HG03354 (cell line): ENCODE measurements around the gene OSBPL5.
"Not testable (repeated sequence)": the region's sequence is repeated elsewhere in the genome, so short reads cannot be mapped to it uniquely, and the experiment has no call there.

ENCODE experiments used
- ATAC-seq: cut with Tn5 transposase; IDR thresholded peaks from one replicate; pipeline ENCODE4 v1.9.1; 2021; ENCODE audit warnings: mild to moderate bottlenecking; ENCODE audit not compliant: unreplicated experiment, poor library complexity, severe bottlenecking

OSBPL5 gene

GRCh38 chr11:3064709-3065108, 100.4 kb downstream of the OSBPL5 start:
- ATAC-seq = not testable (repeated sequence)

- ATAC-seq = not testable (repeated sequence)
Observed at GRCh38 chr11:3063876-3064275, 101.2 kb downstream of the OSBPL5 start.

DNA sequence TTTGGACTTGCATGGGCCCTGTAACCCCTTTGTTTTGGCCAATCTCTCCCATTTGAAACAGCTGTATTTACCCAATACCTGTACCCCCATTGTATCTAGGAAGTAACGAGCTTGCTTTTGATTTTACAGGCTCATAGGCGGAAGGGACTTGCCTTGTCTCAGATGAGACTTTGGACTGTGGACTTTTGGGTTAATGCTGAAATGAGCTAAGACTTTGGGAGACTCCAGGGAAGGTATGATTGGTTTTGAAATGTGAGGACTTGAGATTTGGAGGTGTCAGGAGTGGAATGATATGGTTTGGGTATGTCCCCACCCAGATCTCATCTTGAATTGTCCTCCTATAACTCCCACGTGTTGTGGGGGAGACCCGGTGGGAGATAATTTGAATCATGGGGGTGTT, 101.7 kb downstream of the OSBPL5 start:
- not testable (repeated sequence) for ATAC-seq

GRCh38 chr11:3060436-3061025, 104.6 kb downstream of the OSBPL5 start:
- no peak for ATAC-seq

DNA sequence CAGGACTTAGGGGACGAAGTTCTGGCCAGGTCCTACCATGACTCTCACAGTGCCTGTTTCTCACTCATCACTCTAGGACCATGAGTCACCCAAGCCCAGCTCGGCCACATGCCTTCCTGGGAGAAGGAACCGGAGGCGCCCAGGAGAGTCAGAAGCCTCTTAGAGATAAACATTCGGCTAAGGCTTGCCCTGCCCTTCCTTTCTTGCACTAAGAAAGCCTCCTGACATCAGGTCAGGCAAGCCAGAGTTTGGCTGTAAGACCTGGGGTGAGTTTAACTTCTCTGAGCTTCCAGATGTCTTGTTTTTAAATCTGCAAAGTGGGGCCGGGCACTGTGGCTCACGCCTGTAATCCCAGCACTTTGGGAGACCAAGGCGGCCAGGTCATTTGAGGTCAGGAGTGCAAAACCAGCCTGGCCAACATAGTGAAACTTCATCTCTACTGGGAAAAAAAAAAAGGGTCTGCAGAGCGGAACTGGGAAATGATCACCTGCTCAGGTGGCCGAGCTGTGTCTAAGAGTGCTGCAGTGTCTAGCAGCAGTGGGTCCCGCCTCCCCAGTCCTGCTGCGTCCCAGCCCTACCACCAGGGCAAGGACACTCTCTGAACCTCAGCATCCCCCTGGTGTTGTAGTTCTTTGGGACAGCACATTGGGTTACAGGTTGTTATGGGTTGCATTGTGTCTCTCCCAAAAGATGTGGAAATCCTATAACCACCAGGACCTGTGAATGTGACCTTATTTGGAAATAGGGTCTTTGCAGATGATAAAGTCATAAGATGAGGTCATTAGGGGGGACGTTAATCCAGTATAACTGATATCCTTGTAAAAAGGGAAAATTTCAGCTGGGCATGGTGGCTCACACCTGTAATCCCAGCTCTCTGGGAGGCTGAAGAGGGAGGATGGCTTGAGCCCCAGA, 106.1 kb downstream of the OSBPL5 start:
- no peak for ATAC-seq

GRCh38 chr11:3057069-3057963, 107.8 kb downstream of the OSBPL5 start, which contains the start of gene CARS1:
Gene CARS1 (minus strand): TSS chr11:3057423. CDS start chr11:3057367, 56 bp downstream.
- peak; percentile 98 for ATAC-seq

GRCh38 chr11:3056296-3057068, 108.6 kb downstream of the OSBPL5 start:
- ATAC-seq = no peak

- no peak for ATAC-seq
Observed at GRCh38 chr11:3055891-3056290, 109.2 kb downstream of the OSBPL5 start.

- no peak for ATAC-seq
Observed at GRCh38 chr11:3052567-3052966, 112.5 kb downstream of the OSBPL5 start.

GRCh38 chr11:3052109-3052479, 113.0 kb downstream of the OSBPL5 start:
- no peak for ATAC-seq

DNA sequence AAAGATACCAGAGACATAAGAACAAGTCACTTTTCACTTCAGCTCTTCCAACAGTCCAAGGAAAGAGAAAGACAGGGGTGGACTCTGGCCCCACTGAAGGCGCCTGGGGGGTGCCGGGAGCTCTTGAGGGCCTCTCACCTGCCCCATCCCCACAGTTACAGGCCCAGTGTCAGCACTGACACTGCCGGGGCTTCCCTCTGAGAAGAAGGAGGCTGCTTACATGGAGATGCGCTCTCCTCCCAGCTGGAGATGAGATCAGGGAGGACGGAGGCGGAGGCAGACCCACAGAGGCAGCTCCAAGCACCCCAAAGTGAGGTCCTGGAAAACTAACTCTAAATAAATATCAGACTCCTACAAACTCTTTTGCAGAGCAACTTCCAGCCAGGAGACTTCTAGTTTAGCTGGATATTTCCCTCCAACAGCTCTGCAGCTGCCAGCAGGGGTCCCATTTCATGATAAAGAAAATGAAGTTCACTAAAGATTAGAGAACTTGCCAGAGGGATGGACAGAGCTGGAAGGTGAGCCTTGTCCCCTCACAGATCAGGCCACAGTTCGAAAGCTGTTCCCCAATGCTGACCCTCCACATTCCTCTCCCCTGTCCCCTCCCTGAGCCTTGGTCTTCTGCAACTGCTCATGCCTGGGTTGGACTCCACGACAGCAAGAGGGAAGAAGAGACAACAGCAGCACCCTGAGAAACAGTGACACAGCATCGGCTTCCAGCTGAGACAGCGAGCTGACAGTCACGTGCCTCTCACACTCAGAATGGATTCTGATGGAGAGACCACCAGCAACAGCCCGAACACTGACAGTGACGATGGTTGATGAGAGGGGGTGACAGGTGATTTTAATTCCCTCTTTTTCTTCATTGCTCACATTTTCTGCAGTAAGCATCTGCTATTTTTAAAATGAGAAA, 113.7 kb downstream of the OSBPL5 start:
- no peak for ATAC-seq

DNA sequence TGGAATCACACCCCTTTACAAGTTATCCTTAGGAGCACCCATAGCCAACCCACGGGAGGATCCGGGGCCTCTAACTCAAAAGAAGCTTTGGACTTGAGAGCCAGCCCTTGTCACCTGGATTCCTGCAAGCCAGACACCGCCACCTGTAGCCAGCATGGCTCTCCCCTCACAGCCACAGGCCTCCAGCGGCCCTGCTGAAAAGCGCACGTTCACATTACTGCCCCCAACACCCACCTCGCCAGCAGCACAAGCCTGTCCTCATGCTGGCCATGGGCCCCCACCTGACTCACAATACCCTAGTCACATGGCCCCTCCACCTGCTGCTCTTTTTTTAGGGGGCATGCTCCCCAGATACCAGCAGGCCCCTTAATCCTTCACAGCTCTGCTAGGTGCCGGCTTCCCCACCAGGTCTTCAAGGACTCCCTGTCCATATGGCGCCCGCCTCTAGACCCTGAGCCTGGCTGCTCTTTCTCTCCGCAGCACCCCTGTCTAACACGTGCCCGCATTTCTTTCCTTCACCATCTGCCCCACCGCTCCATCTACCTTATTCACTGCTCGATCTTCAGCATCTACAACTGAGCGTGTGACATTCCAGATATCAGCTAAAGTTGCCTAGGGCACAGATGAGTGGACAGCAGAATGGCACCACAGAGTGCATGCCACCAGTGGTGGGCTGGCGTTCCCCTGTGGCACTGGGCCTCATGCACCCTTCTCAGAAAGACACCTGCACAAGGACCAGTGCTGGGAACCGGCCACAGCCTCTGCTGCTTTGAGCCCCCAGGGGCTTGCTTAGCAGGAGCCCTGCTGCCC, 114.5 kb downstream of the OSBPL5 start:
- no peak for ATAC-seq

- ATAC-seq = peak; percentile 72
Observed at GRCh38 chr11:3049430-3050243, 115.5 kb downstream of the OSBPL5 start.

DNA sequence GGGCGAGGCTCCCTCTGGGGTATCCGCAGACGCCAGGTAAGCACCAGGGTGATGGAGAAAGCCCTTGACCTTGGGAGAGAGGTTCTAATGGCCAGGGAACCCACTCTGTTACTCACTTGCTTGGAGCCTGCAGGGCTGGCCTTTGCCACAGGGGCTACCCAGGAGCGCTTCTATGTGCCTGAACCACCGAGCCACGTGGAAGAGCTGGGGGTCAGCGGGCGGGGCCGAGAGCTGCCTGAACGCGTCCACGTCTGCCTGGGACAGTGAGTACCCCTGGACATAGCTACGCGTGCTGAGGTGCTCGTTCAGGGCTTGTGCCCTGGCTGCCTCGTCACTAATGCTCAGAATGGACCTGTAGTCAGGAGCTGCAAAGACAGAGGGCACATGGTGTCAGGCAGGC, 117.5 kb downstream of the OSBPL5 start:
- ATAC-seq = no peak

DNA sequence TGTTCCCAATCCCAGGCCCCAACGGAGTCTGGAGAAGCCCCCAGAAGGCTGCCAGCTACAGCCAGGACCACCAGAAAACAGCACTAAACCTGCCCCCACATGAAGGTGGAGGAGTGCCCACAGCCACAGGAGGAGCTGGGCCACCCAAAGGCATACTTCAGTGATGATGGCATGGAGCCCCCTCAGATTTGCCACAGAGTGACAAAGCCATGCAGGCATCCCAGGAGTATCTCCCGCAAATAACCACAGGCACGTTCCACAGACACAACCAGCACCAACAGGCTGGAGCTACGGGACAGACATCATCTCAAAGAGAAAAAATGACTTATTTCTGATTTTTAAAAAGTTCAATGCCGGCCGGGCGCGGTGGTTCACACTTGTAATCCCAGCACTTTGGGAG, 118.5 kb downstream of the OSBPL5 start:
- no peak for ATAC-seq

DNA sequence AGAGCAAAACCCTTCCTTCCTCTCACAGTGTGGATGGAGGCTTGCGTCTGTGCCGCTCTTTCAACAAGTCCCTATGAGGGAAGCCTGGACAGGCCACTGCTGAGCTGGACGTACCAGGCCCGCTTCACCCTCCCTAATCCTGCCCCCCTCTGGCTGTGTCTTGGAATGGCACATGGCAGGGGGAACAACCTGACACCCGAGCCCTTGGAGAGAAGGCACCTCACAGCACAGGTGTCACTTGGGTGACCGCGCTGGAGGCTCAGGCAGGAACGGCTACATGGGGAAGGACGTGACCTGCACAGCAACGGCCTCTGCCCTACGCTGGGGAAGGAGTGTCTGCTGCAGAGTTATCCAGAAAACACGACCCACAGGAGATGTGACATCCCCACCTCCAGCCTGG, 118.9 kb downstream of the OSBPL5 start:
- no peak for ATAC-seq

- ATAC-seq = no peak
Observed at GRCh38 chr11:3044915-3045314, 120.2 kb downstream of the OSBPL5 start.
